ENCODE data around the gene HACD2.
A peak's percentile ranks its signal among the peaks of the same experiment; 100 is the strongest.

Gene HACD2

GRCh38 chr3:123444023-123444422 lies 140.8 kb downstream of the HACD2 start:
- DNase-seq: peak; percentile 42

DNA sequence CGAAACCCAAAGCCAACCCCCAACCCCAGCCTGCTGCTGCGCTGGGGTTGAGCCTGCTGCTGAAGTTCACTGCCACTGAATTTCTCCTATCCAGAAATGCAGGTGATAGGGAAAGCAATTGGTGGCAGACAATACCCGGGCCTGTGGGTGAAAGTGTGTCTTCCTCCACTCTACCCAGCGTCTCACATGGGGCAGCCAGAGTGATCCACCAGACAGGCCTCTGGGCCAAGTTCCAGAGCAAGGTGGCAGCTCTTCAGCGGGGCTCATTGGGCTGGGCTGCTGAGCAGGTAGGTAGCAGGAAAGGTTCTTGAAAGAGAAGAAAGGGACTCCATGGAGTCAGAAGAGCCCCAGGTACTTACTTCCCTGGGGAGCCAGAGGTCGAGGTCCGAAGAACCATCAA lies 141.9 kb downstream of the HACD2 start:
- no peak for DNase-seq

- DNase-seq: no peak
Measured at GRCh38 chr3:123442125-123442524, 142.7 kb downstream of the HACD2 start.
